ENCODE measurements around the gene SRMS. TPM values are rescaled to one million over a fixed set of nuclear protein-coding genes. Genes with fewer than 3 reads are reported as not detected.

SRMS gene
- total RNA-seq, 1 donor from 2014 or later: not detected

GRCh38 chr20:63500151-63500901 is 47.2 kb downstream of the SRMS start:
- no peak for DNase-seq

DNA sequence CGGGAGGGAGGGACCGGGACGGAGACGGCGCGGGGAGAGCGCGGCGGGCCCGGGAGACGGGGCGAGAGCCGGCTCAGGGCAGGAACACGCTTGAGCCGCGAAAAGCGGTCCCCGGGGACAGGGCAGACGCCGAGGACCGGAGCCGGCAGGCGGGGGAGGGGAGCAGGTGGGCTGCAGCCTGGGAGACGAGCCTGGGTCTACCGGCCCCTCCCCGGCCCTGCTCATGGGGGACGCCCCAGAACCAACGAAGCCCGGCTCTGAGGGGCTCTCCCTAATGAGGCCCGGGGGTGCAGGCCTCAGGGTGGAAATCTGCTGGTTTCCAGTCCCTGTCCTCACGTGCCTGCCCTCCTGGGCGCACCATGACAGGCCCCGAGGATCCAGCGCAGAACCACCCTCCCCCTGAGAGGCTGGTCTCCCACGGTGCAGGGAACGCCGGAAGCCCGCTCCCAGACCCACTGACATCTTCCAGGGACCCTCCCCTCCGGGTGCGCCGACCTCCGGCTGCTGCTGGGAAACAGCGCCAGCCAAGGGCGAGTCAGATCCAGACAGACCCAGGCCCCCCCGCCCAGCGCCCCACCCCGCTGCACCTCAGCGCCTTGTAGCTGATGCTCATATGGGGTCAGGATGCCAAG is 48.1 kb downstream of the SRMS start:
- no peak for DNase-seq

- DNase-seq: peak; percentile 56
Observed at GRCh38 chr20:63498960-63499337, 48.6 kb downstream of the SRMS start, which contains the start of gene EEF1A2. EEF1A2 (minus strand) TSS chr20:63499083; CDS start chr20:63497763, 1,320 bp downstream.

- DNase-seq: peak; percentile 33
Observed at GRCh38 chr20:63497946-63498935, 49.3 kb downstream of the SRMS start.

DNA sequence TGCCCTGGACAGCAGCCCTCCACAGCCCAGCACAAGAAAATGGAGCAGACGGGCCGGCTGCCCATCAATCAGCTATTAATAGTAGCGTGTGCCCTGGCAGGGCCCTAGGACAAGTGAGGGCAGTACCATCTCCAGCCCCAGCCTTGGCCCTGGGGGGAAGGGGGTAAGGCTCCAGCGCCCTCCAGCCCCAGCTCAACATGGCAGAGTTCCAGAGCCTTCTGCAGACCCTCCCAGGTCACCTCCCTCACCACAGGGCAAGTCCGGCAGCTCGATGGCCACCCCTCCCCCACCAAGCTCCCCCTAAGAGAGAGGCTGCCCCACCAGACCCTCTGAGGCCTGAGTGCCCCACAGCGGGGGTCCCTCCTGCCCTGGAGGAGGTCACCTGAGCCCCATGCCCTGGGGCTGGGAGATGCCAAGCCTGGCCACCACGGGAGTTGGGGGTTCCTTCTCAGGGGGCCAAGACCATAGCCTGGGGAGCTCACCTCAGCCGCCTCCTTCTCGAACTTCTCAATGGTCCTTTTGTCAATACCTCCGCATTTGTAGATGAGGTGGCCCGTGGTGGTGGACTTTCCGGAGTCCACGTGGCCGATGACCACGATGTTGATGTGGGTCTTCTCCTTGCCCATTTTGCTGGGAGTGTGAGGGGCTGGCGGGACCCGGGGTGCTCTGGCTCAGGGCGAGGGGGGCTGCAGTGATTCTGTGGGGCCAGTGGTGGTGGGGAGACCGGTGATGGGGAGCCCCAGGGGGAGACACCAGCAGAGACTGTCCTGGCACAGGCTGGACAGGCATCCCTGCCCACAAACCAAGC is 50.2 kb downstream of the SRMS start:
- DNase-seq: no peak

DNA sequence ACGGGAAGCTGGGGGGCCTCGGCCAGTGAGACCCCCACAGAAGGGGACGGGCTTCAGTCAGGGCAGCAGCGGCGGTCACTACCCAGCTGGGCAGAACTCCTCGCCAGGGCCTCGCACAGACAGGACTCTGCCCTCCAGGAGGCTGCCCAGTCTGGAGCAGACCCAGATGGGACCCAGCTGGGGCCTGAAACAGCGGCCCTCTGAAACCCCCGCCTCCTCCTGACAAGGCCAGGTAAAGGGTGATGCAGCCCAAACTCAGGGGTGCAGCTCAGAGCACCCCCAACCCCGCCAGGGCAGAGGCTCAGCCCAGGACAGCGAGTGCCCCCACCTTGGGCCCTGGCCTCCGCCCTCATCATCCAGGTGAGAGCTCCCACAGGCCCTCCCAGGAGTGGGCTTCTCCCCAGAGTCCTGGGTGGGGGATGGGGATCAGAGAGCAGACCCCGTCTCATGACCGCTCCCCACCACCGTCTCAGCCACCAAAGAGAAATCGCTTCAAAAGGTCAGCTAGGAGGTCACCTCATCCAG is 50.9 kb downstream of the SRMS start:
- no peak for DNase-seq

DNA sequence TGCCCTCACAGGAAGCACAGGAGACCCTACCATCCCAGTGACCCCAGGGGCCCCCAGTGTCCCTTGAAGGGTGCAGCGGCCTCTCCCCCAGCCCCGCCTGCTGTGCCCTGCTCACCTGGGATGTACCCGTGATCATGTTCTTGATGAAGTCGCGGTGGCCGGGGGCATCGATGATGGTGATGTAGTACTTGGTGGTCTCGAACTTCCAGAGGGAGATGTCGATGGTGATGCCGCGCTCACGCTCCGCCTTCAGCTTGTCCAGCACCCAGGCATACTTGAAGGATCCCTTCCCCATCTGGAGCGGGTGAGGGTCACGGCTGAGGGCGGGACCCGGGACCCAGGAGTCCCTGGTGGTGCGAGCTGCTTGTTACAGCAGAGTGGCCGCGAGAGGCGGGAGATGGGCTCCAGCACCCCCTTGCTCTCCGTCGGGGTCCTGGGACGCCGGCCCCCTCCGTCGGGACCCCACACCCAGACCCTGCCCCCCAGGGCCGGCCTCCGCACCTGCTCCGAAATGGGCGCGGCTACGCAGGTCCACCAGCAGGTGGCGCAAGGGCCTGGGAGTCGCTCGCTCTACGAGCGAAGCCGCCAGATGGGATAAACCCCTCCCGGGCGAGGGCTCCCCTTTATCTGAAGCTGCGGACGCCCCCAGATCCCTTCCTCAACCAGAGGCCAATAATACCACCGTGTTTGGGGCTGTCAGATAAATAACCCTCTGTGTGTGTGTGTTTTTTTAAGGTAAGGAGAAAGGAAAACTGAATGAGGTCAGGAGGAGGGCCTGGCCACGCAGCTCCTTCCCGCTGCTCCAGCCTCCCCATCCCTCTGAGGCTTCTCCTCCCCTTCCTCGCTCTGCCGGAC is 51.6 kb downstream of the SRMS start:
- DNase-seq: no peak

DNA sequence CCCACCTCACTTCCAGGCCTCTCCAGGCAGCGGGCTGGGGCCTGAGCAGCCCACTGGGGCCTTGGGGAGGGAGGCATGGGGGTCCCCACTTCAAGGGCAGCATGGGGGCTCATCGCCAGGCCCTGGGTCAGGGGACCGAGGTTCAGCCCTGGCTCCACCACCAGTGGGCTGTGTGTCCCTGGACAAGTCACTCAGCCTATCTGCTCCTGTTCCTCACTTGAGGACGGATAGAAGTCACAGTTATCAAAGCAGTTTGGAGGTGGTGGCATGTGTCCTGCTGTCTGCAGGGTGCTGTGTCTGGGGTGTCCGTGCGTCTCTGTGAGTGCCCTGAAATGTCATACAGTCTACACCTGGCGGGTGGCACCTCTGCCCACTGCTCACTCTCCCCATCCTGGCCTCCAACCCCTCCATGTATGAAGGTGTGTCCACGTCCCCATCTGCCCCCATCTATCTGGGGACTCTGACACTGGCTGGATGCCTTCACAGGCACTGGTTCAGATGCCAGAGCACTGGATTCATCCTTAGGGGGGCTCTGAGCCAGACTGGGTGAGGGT is 52.3 kb downstream of the SRMS start:
- DNase-seq: no peak

- no peak for DNase-seq
Observed at GRCh38 chr20:63494420-63495166, 53.0 kb downstream of the SRMS start.

GRCh38 chr20:63494084-63494419 is 53.5 kb downstream of the SRMS start:
- DNase-seq: no peak

DNA sequence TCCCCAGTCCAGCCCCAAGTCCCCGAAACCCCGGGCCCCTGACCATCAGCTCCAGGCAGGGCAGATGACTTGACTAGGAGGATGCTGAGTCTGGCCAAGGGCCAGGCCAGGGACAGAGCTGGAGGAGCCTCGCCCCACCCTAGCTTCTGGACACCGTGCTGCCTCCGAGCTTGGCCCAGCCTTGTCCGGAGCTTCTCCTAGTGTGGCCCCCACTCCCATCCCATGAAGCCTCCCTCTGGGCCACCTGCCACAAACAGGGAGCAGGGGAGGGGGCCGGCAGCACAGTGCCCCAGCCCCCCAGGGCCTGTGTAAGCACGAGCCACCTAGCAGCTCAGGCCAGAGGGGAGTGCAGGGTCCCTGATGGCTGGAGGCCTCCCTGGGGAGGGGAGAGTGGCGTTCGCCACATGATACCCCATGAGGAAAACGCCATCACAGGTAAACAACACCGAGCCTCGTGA is 54.0 kb downstream of the SRMS start:
- DNase-seq: no peak

GRCh38 chr20:63492982-63493381 is 54.6 kb downstream of the SRMS start:
- no peak for DNase-seq

- no peak for DNase-seq
Observed at GRCh38 chr20:63492518-63492917, 55.0 kb downstream of the SRMS start.

DNA sequence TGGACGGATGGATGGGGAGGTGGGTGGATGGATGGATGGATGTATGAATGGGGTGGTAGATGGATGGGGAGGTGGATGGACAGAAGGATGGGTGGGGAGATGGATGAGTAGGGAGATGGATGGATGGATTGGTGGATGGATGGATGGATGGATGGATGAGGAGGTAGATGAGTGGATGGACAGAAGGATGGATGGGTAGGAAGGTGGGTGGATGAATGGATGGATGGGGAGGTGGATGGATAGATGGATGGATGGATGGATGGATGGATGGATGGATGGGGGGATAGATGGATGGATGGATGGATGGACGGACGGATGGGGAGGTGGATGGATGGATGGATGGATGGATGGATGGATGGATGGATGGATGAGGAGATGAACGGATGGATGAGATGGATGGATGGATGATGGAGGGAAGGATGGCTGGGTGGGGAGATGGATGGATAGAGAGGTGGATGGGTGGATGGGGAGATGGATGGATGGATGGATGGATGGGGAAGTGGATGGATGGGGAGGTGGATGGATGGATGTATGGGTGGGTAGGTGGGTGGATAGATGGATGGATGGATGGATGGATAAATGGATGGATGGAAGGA is 55.8 kb downstream of the SRMS start:
- no peak for DNase-seq

DNA sequence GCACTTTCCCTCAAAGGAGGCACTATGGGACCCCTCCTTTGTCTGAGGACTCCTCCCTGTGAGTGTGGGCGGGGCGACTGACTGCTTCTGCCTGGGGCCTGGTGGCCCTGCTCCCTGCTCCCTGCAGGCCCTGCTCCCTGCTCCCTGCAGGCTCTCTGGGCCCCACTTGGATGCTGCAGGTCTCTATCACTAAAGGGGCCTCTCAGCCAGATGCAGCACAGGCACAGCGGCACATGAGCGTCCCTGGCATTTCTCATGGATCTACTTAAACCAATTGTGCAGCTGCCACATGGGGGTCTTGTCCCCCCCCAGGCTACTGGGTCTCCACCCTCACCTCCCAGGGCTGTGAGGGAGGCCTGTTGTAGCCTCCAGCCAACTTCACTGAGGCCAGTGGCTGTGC is 56.5 kb downstream of the SRMS start:
- no peak for DNase-seq

Data from occipital lobe (tissue), 2 donors.